ENCODE measurements around the gene RBM28. TPM values are rescaled to one million over a fixed set of nuclear protein-coding genes. Genes with fewer than 3 reads are reported as not detected.

RBM28 gene
- total RNA-seq, 1 experiment from 2014 or later = 71.4 TPM

GRCh38 chr7:128263420-128263819 lies 80.3 kb downstream of the RBM28 start:
- CTCF ChIA-PET = interaction anchor here (0.7 kb wide), 1 partner anchor 80 kb away, joined by 3 read pairs; no protein-coding TSS in a partner anchor
- Mint-ChIP-seq H3K4me1 (ENCODE audit: low read depth, unreplicated experiment) (peaks cover 46% of the 10 kb centered on the region), H3K27me3 (ENCODE audit: insufficient read depth, unreplicated experiment) (no peaks in the 10 kb centered on the region), H3K27ac (ENCODE audit: unreplicated experiment) (no peak overlapping the region), H3K9me3 (ENCODE audit: unreplicated experiment) (peaks cover 15% of the 10 kb centered on the region), H3K4me3 (ENCODE audit: unreplicated experiment) (no peak overlapping the region), H3K36me3 (ENCODE audit: insufficient read depth, unreplicated experiment) (no peaks in the 10 kb centered on the region)
- intact Hi-C loops (cut with micrococcal nuclease; ENCODE audit: unreplicated experiment) = no loop called here
- Histone ChIP-seq H3K4me1 (peaks cover 34% of the 10 kb centered on the region), H3K4me3 (ENCODE audit: low read depth, low read length) (no peak overlapping the region), H3K27me3 (replicated peaks; ENCODE audit: control insufficient read depth, insufficient read depth, low read length) (no peaks in the 10 kb centered on the region), H3K9me3 (no peaks in the 10 kb centered on the region), H3K36me3 (ENCODE audit: control insufficient read depth, insufficient read depth, low read length) (no peaks in the 10 kb centered on the region)
- DNase-seq = no peak
- BruUV-seq (replicated peaks) = no TSS peak
- TF ChIP-seq CTCF (IDR thresholded peaks at IDR 0.05; ENCODE audit: insufficient read depth in 1 of 2, low read depth in 1 of 2, low read length in 1 of 2, severe bottlenecking in 1 of 2, unreplicated experiment in 1 of 2) = no peak
- POLR2A ChIA-PET = no interaction called here

GRCh38 chr7:128262273-128263028 lies 81.3 kb downstream of the RBM28 start:
- H3K36me3 ChIP-seq (ENCODE audit: control insufficient read depth, insufficient read depth, low read length) = no peaks in the 10 kb centered on the region
- no peaks in the 10 kb centered on the region for H3K36me3 Mint-ChIP-seq (ENCODE audit: insufficient read depth, unreplicated experiment)
- no peak overlapping the region for H3K4me3 Mint-ChIP-seq (ENCODE audit: unreplicated experiment)
- peaks cover 49% of the 10 kb centered on the region for H3K4me1 Mint-ChIP-seq (ENCODE audit: low read depth, unreplicated experiment)
- ChIA-PET CTCF (interaction anchor here (0.7 kb wide), 1 partner anchor 79 kb away, joined by 3 read pairs; no protein-coding TSS in a partner anchor), POLR2A (interaction anchor here (0.7 kb wide), 1 partner anchor 1070 kb away, joined by 3 read pairs; no protein-coding TSS in a partner anchor)
- BruUV-seq (replicated peaks) = no TSS peak
- peaks cover 18% of the 10 kb centered on the region for H3K9me3 Mint-ChIP-seq (ENCODE audit: unreplicated experiment)
- H3K4me1 ChIP-seq = peaks cover 33% of the 10 kb centered on the region
- no peaks in the 10 kb centered on the region for H3K27me3 Mint-ChIP-seq (ENCODE audit: insufficient read depth, unreplicated experiment)
- DNase-seq = no peak
- no peak overlapping the region for H3K4me3 ChIP-seq (ENCODE audit: low read depth, low read length)
- TF ChIP-seq CTCF (IDR thresholded peaks at IDR 0.05; ENCODE audit: insufficient read depth in 1 of 2, low read depth in 1 of 2, low read length in 1 of 2, severe bottlenecking in 1 of 2, unreplicated experiment in 1 of 2) = no peak
- intact Hi-C loops (cut with micrococcal nuclease; ENCODE audit: unreplicated experiment) = no loop called here
- H3K9me3 ChIP-seq = no peaks in the 10 kb centered on the region
- no peaks in the 10 kb centered on the region for H3K27me3 ChIP-seq (replicated peaks; ENCODE audit: control insufficient read depth, insufficient read depth, low read length)
- H3K27ac Mint-ChIP-seq (ENCODE audit: unreplicated experiment) = peak overlapping the region; percentile 95

- ChIA-PET POLR2A (no interaction called here), CTCF (interaction anchor here (0.6 kb wide), 1 partner anchor 214 kb away, joined by 4 read pairs; no protein-coding TSS in a partner anchor)
- DNase-seq = peak; percentile 17 to 58
- peaks cover 18% of the 10 kb centered on the region for H3K9me3 Mint-ChIP-seq (ENCODE audit: unreplicated experiment)
- intact Hi-C loops (cut with micrococcal nuclease; ENCODE audit: unreplicated experiment) = no loop called here
- no peaks in the 10 kb centered on the region for H3K27me3 Mint-ChIP-seq (ENCODE audit: insufficient read depth, unreplicated experiment)
- H3K36me3 ChIP-seq (ENCODE audit: control insufficient read depth, insufficient read depth, low read length) = no peaks in the 10 kb centered on the region
- no peaks in the 10 kb centered on the region for H3K27me3 ChIP-seq (replicated peaks; ENCODE audit: control insufficient read depth, insufficient read depth, low read length)
- TF ChIP-seq CTCF (IDR thresholded peaks at IDR 0.05; ENCODE audit: insufficient read depth in 1 of 2, low read depth in 1 of 2, low read length in 1 of 2, severe bottlenecking in 1 of 2, unreplicated experiment in 1 of 2) = no peak
- H3K27ac Mint-ChIP-seq (ENCODE audit: unreplicated experiment) = peak overlapping the region; percentile 95
- peaks cover 40% of the 10 kb centered on the region for H3K4me1 Mint-ChIP-seq (ENCODE audit: low read depth, unreplicated experiment)
- H3K4me3 Mint-ChIP-seq (ENCODE audit: unreplicated experiment) = peak overlapping the region; percentile 68
- H3K4me1 ChIP-seq = peaks cover 22% of the 10 kb centered on the region
- H3K36me3 Mint-ChIP-seq (ENCODE audit: insufficient read depth, unreplicated experiment) = no peaks in the 10 kb centered on the region
- H3K4me3 ChIP-seq (ENCODE audit: low read depth, low read length) = no peak overlapping the region
- H3K9me3 ChIP-seq = no peaks in the 10 kb centered on the region
- no TSS peak for BruUV-seq (replicated peaks)
Measured at GRCh38 chr7:128260069-128260795, 83.5 kb downstream of the RBM28 start.

Measured in Caco-2 (cell line).